Stimulated activated naive B cell treated with anti-CD40 and anti-IgM and Interleukin-4, amounts not matched to agents 10 μg/mL and 1 μg/mL and 100 μg/mL, for 72 hours (primary cell): Measurements from ENCODE around the gene KLK14.

ENCODE experiments used
- ATAC-seq, 2 donors: fragments of 150-1000 bp; cut with Tn5 transposase; replicated peaks; 2 replicates each; pipeline ENCODE4 v1.10.0; 2021; ENCODE audit warnings: moderate library complexity in 1 of 2
- DNase-seq: peaks from one replicate; pipeline ENCODE4 v3.0.0; 2021
- H3K27ac Mint-ChIP-seq: one replicate; pipeline ENCODE4 v1.8.0; 2022; ENCODE audit warnings: mild to moderate bottlenecking, mixed read lengths
- H3K27me3 Mint-ChIP-seq, 2 donors: one replicate each; pipeline ENCODE4 v1.8.0; 2022; ENCODE audit warnings: mixed read lengths in 2 of 2
- H3K36me3 Mint-ChIP-seq, 2 donors: one replicate each; pipeline ENCODE4 v1.8.0; 2022; ENCODE audit warnings: mixed read lengths in 2 of 2, mild to moderate bottlenecking in 1 of 2
- H3K4me1 Mint-ChIP-seq, 2 donors: one replicate each; pipeline ENCODE4 v1.8.0; 2022; ENCODE audit warnings: mixed read lengths in 2 of 2, mild to moderate bottlenecking in 1 of 2
- H3K4me3 Mint-ChIP-seq, 2 donors: one replicate each; pipeline ENCODE4 v1.8.0; 2022; ENCODE audit warnings: mild to moderate bottlenecking in 2 of 2, mixed read lengths in 2 of 2, moderate library complexity in 1 of 2
- H3K9me3 Mint-ChIP-seq, 2 donors: one replicate each; pipeline ENCODE4 v1.8.0; 2022; ENCODE audit warnings: mixed read lengths in 2 of 2, mild to moderate bottlenecking in 1 of 2

KLK14 gene

DNA sequence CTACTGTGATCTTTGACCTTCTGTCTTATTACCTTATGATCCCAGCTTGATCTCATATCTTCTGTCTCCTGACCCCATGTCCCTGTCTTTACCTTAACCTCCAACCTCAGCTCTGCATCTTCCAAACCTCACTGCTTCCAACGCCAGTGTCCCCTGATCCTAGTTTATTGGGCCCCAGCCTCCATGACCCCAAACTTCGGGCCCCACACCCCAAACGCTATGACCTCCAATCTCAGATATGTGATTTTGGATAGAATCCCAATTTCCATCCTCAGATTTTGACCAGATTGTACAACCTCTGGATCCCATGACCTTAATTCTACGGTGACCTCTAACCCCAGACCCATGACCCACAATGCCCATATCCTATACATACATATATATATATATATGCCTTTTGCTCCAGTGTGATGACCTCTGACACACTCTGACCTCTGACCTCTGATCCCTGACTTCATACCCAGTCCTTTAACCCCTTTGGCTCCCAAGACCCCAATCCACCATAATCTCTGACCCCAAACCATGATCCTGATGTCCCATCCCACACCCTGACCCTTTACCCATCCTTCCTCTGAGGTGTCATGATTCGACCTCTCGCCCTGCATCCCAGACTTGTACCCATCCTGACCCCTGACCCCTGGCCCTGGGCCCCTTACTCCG, 51.3 kb downstream of the KLK14 start:
- Mint-ChIP-seq H3K4me1 (no peaks in the 10 kb centered on the region), H3K36me3 (peaks cover 2 to 3% of the 10 kb centered on the region in 2 donors), H3K27me3 (peaks cover 55 to 63% of the 10 kb centered on the region in 2 donors), H3K27ac (no peak overlapping the region), H3K4me3 (no peak overlapping the region), H3K9me3 (peaks cover 10 to 11% of the 10 kb centered on the region in 2 donors)
- no peak for DNase-seq
- no peak for ATAC-seq

DNA sequence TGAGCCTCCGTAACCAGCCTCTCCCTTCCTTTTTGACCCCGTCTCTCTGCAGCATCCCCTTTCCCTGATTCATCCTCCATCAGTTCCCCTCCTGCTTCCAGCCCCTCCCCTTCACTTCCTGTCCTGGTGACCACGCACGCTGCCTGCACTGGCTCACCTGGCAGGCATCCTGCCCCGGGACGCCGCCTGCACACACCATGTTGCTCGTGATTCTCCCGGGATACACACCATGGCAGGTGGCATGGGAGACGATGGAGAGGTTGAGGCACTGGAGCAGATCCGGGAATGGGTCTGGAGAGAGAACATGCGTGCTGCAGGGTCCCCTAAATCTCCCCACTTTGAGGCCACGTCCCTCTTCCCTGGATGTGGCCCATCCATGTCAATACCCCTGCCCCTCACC, 52.1 kb downstream of the KLK14 start:
- Mint-ChIP-seq H3K27ac (no peak overlapping the region), H3K27me3 (peaks cover 51 to 67% of the 10 kb centered on the region in 2 donors), H3K36me3 (peaks cover 2 to 3% of the 10 kb centered on the region in 2 donors), H3K4me3 (no peak overlapping the region), H3K4me1 (no peaks in the 10 kb centered on the region), H3K9me3 (peaks cover 10 to 11% of the 10 kb centered on the region in 2 donors)
- ATAC-seq (no peak), DNase-seq (no peak)

DNA sequence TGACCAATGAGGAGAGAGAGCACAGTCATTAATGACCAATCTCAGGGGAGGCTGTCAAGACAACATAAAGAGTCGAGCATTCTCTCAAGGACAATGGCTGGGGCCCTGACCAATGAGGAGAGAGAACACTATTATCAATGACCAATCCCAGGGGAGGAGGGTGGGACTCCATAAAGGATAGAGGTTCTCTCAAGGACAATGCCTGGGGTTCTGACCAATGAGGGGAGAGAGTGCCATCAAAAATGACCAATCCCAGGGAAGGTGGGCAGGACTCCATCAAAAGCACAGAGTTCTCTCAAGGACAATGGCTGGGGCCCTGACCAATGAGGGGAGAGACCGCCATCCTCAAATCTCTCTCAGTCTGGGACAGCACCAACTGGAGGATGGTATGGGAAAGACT, 53.0 kb downstream of the KLK14 start:
- Mint-ChIP-seq H3K36me3 (peaks cover 2 to 3% of the 10 kb centered on the region in 2 donors), H3K4me1 (no peaks in the 10 kb centered on the region), H3K27ac (no peak overlapping the region), H3K4me3 (no peak overlapping the region), H3K27me3 (peaks cover 43 to 67% of the 10 kb centered on the region in 2 donors), H3K9me3 (peaks cover 10 to 11% of the 10 kb centered on the region in 2 donors)
- ATAC-seq (no peak), DNase-seq (no peak)
